H1 (cell line): ENCODE results near the gene ABHD6. TPM values are rescaled to one million over a fixed set of nuclear protein-coding genes. Genes with fewer than 3 reads are reported as not detected.

Experiments used
- CHD2 ChIP-seq: IDR thresholded peaks from 2 replicates; pipeline ENCODE4 v1.6.1; 2012; ENCODE audit warnings: low read length, improper control_type of control experiment
- CREB1 ChIP-seq: IDR thresholded peaks from 2 replicates; pipeline ENCODE4 v1.6.1; 2012; ENCODE audit warnings: inconsistent platforms
- EGR1 ChIP-seq: IDR thresholded peaks from 2 replicates; pipeline ENCODE4 v1.6.1; 2011; ENCODE audit warnings: low read depth, low read length, borderline replicate concordance
- EP300 ChIP-seq, 2 experiments: IDR thresholded peaks; 1 replicate in 1 of 2; 2 replicates in 1 of 2; pipeline ENCODE4 v1.6.1; 2011 to 2012; ENCODE audit warnings: low read depth in 2 of 2, low read length in 2 of 2, mild to moderate bottlenecking in 2 of 2, borderline replicate concordance in 1 of 2, inconsistent platforms in 1 of 2, moderate library complexity in 1 of 2
- SP4 ChIP-seq: IDR thresholded peaks from 2 replicates; pipeline ENCODE4 v1.6.1; 2012; ENCODE audit warnings: low read length, inconsistent platforms
- SRF ChIP-seq: IDR thresholded peaks from 2 replicates; pipeline ENCODE4 v1.6.1; 2011; ENCODE audit warnings: mild to moderate bottlenecking, low read depth, low read length, moderate library complexity
- TAF1 ChIP-seq: IDR thresholded peaks from 2 replicates; pipeline ENCODE4 v1.6.1; 2011; ENCODE audit warnings: mild to moderate bottlenecking, low read depth, low read length
- polyA plus RNA-seq, 7 experiments: library from polyadenylated mRNA; depleted of rRNA in 3 of 7; stranded (reverse) in 5 of 7; unstranded in 2 of 7; fragments of >200 nt in 5 of 7; fragments of 200-250 nt in 2 of 7; gene quantifications; 1 replicate in 5 of 7; 2 replicates in 1 of 7; 4 replicates in 1 of 7; pipeline versions ENCODE4 v1.2.1 to v1.2.3, GENCODE V29; 2011 to 2013; ENCODE audit warnings: missing spikeins in 2 of 7, mixed read lengths in 2 of 7
- total RNA-seq: library from RNA; stranded (reverse); fragmentation: NEBNext Ultra II Directional; extraction: Animal tissue kit (Norgen Biotek cat#: 25700); gene quantifications from 2 replicates; pipeline ENCODE4 v1.2.1, GENCODE V29; 2021

The ABHD6 gene
- total and polyA plus RNA-seq, 2 of the 8 experiments (the other 6 are each of a cell fraction or from before 2014, with no cell fraction given) = 5.9 to 6.6 TPM

GRCh38 chr3:58324391-58325390 is 87.1 kb downstream of the ABHD6 start (continued):
- TF ChIP-seq CHD2 (no peak), EGR1 (no peak), CREB1 (no peak), SRF (no peak), TAF1 (no peak), EP300 (IDR thresholded peaks at IDR 0.05; ENCODE audit: borderline replicate concordance in 1 of 2, low read depth in 2 of 2, low read length in 2 of 2) (no peak), SP4 (no peak)
- TF ChIP-seq, all 59 proteins: peak for 0
